Measurements from ENCODE around the gene QDPR.
"Not testable (repeated sequence)": the region's sequence is repeated elsewhere in the genome, so short reads cannot be mapped to it uniquely, and the experiment has no call there.

Gene QDPR

DNA sequence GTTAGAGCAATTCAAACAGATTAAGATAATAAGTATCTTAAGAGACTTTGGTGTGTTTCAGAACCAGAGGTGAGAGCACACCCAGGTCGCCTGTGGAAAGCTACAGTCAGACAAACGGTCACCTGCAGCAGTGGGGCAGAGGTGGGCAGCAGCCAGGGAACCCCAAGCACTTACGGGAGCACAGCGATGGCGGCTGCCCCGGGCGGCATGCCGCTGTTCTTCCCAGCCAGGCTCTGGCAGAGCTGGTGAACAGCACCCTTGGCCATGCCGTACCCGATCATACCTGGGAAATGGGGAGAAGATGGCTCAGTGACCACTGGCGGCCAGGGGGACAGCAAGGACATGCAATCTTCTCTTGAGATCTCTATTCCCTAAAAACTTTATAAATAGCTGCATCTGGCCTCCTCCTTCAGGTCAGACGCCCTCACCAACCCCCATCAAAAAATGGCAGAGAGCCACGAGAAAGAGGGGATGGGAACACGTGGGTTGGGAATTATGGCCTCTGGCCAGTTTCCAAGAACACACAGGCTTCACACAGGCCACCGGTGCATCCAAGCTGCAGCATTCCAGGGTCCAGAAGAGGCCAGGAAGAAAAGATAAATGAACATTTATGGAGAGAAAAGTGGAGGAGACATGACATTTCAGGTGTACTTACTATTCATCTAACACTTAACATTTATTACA is 19.7 kb downstream of the QDPR start:
- no peak for DNase-seq

DNA sequence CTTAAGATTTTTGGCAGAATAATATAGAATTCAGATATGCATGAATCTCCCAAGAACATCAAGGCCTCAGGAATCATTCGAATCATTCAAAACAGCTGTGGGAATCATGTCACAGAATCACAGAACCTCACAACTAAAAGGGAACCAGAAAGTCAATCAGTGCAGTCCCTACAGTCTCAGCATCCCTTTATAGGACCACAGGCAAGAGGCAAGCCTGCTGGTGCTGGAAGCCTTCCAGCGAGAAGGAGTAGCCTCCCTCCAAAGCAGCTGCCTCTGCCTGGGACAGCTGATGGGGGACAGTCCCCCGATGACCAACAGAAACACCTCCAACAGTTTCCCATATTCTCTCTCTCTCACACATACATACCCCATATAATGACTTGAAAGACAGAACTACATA is 20.7 kb downstream of the QDPR start:
- DNase-seq = no peak

DNA sequence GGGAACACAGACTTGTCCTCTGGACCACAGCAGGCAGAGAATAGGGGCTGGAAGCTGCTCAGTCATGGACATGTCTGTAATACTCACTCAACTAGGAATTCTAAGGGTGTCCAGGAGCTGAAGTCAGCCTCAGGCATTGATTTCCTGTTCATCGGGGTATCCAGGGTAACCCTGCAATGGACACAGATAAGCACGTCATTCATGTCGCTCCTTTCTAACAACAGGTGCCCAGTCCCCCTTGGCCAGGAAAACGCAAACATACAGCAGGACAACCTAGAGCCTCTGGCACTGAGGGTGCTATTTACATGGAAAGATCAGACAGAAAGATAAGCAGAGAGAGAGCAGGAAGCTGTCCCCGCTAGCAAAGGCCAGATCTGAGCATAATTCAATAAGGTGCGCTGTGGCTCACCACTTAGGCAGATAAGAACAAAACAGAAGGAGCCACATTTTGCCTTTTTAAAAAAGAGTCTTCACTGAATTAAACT is 21.3 kb downstream of the QDPR start:
- no peak for DNase-seq

DNA sequence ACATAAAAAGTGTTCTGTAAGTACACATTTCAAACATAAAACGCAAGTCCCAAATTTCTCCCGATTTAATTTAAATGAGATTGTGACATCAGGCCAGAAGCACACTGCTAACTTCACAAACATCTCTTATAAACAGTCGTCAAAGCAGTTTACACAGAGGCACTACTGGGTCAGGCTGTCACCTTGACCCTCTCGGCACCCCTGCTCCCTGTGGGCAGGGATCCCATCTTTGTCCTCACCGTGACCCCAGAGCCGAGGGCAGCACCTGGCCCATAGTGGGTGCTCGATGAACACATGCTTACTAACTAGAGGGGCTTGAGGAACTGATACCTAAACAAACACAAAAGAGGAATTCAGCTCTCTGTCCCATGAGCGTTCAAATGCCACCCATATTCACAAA is 22.2 kb downstream of the QDPR start:
- no peak for DNase-seq

DNA sequence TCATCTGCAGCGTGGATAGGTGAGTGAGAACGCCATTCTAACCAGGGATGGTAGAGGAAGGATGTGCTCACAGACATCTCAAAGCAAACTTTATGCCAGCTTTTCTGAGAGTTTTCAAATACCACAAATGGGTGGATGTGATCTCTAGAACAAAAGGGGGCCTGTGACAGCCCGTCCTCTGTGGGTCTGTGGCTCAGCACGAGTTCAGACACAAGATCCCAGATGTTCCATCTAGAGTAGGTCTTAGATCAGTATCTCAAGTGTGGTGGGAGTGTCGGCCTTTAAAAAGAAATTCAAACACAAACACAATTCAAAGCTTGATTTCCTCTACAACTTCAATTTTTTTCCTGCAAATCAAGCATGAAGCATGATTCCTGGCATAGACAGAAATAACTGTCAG is 22.8 kb downstream of the QDPR start:
- no peak for DNase-seq

DNA sequence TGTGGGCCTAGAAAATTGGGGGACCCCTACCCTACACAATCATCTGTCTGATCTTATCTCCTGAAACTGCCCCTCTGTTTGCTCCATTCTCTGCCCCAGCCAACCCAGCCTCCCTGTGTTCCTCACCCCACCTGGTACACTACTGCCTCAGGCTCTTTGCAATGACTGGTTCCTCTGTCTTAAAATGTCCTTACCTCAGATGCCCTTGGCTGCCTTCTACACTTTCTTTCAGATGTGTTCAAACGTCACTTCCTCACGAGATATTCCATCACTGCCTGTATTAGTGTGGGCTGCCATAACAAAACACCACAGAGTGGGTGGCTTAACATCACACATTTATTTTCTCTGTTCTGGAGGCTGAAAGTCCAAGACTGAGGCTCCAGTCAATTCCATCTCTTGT is 29.2 kb downstream of the QDPR start:
- no peak for DNase-seq

DNA sequence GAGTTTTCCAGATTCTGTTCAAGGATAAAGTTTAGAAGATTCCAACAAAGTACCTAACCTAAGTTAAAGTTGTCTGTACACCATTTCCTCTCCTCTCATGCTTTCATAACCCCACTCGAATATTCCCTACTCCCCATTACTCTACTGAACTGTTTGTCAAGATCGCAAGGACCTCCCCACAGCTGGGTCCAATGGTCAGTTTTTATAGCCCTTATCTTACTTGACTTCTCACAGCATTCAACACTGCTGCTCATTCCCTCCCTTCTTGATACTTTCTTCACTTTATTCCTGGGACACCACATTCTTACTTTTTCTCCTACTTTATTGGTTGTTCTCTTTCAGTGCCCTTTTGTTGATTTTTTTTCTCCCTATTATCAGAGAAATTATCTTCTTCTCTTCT is 30.9 kb downstream of the QDPR start:
- no peak for DNase-seq

DNA sequence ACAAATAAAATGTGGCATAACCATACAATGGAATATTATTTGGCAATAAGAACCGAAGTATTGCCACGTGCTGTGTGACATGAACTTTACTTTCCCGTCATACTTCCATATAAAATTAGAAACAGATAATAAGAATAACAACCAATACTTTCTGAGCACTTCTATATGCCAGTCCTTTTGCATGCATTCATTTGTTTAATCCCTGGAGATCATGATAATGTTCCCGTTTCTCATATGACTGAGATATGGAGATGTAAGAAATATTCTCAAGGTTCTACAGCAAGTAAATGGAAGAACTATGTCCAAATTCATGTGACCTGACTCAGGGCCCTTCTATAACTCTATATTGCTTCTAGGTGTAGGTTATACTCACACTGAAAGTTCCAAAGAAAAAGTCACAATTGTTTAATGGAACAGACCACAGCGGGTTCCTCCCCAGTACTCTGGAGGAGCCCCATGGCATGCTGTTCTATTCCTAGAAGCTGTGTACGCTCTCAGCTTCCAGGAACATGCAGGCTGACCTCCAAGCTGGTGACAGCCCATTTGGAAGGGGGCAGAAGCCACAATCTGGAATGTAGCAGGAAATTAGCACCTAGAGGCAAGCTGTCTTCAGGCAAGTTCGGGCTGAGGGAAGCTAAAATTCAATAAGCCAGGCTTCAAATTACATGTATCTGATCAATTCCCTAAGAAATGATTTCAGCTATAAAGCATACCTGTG is 31.5 kb downstream of the QDPR start:
- no peak for DNase-seq

DNA sequence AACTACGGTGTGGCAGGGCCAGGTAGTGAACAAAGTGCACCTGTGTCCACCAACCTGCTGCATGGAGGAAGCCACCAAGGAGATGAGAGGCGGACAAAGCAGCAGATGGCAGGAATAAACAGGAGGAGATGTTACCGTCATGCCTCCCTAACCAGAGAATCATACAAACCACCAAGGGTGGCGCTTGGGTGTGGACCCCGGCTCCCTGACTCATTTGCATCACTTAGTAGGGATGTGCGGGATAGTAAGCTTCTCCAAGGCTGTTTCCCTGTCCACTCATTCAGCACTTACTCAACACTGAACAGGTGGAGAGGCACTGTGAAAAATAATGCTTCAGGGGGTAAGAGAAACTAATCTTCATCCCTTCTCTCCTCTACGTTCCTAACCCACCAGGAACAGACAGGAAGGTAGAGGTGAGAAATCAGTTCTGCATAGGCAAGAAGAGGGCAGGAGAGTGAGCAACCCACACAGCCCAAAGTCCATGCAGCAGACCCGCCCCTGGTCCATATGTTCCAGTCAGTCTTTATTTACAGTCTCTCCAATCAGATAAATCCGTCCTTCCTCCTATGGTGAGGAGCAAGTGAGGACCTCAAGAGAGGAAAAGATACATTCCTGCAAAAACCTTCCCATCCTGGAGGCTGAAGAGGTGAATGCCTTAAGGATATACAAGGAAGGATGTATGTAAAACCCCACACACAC is 34.0 kb downstream of the QDPR start:
- no peak for DNase-seq

DNA sequence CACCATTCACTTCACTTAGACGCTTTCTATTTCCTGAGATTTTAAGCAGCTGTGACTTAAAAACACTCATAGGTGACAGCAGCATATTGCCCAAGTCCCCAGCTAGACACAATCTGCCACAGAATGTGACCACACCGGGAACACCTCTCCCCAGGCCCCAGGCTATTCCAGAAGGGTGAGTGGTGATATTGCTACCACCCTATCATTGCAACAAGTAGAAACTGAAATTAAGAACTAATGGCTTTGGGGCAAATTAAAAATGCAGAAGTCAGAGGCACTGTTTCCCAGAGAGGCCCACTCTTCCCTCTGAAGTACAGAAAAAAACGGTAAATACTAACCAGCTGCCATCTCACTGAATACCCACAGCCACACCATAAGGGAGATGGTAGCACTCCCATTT is 35.0 kb downstream of the QDPR start:
- no peak for DNase-seq

DNA sequence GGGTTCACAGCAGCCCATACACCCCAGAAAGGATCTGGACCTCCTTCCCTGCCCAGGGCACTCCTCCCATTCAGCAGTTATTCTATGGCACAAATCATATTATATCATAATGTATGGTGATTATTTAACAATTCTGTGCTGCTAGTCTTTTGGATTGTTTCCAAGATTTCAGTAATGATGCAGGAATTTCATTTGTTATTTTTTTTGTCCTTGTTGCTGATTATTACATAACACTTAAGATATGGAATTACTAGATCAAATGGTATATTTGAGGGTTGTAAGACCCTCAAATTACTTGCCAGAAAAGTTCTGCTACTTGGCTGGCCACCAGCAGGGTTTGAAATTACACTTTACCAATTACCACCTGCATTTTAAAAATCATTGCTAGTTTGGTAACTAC is 36.4 kb downstream of the QDPR start:
- DNase-seq = no peak

DNA sequence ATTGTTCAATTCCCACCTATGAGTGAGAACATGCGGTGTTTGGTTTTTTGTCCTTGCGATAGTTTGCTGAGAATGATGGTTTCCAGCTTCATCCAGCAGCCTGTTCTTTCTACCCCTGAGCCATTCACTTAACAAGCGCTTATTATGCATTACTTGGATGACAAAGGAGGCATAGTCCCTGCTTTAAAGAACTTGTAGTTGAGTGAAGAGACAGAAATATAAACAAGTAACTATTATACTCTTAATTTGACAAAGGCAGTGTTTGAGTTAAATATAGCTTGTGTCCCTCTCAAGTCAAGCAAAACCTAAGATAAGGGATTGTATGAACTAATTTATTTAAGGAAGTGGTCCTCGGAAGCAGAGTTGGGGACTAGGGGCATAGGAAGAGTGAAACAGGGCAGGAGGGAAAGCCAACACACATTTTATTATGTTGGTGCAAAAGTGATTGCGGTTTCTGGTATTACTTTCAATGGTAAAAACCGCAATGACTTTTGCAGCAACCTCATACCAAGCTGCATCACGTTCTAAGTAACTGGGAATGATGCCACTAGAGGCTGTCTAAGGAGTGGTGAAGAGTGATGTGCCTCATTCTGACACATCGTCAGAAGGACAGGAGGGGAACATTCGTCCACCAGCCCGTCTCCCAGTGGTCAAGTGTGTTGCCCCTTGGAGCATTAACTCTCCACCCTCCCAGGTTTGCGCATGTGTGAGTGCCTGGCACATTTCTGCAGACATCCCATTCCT is 41.8 kb downstream of the QDPR start:
- no peak for DNase-seq

DNA sequence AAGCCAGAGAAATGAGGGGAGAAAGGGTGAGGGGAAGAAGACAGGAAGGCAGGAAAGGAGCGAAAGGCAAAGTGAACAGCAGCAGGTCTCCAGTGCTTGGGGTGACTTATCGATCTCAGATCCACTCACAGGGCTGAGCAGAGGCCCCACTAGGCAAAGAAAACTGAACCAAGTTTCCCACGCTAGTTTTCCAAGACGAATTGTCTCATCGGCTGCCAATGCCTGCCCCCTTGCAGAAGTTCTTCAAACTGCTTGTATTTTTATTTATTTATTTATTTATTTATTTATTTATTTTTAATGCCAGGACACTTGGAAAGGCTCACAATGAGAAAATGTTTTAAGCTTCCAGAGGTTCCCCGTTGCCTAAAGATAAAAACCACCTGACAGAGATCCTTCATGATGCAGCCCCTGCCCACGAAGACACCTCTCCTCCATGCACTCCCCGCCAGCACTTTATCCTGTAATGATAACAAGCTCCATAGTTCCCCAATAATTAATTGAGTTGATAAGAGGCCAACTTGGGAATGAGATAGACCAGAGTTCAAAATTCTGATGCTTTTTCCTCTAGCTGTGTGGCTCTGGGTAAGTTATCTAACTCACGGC is 43.2 kb downstream of the QDPR start:
- DNase-seq = peak; percentile 56

DNA sequence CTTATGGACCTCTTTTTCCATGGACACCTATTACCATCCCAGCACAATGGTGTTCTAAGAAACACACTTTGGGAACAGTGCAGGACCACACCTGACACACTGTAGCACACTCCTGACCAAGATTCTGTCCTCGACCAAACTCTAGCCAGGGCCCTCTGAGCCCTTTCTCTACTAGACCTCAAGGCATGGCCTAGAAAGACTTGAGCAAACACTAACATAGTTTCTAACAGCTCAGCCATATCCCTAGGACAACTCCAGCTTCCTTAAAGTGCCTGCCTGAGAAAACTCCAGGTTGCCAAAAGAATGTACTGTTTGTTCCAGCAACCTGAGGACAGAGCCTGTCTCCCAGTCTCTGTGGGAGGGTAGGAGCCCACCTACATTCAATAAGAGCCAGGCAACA is 48.3 kb downstream of the QDPR start:
- DNase-seq = no peak

DNA sequence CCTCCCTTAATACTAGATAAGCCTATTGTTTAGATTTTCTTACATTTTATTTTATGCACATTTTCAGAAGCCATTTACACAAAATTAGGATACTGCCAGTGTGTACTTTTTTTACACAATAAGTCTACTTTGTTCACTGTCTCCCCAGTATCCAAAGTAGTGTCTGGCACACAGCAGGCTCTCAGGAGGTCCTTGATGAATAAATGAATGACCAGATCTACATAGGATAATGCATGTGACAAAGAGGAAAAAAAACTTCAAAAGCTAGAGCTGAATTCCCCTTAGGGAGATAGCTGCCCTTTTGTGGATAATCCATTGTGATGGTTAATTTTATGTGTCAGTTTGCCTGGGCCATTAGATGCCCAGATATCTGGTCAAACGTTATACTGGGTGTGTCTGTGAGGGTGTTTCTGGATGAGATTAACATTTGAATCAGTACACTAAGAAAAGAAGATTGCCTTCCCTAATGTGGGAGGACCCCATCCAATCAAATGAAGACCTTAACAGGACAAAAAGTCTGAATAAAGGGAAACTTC is 61.6 kb downstream of the QDPR start:
- DNase-seq = no peak

DNA sequence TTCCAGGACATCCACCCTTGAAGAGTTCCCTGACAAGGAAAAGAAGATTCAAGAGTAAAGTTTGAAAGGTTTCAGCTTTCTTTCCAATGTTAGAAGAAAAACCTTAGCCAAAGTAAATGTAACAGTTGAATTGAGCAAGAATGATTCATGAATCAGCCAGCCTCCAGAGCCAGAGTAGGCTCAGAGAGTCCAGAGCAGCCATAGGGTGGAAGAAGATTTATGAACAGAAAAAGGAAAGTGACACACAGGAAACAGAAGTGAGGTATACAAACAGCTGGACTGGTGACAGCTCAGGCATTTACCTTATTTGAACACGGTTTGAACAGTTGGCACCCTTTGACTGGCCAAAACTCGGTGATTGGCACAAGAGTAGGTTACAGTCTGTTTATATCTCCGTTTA is 63.2 kb downstream of the QDPR start:
- DNase-seq = no peak

DNA sequence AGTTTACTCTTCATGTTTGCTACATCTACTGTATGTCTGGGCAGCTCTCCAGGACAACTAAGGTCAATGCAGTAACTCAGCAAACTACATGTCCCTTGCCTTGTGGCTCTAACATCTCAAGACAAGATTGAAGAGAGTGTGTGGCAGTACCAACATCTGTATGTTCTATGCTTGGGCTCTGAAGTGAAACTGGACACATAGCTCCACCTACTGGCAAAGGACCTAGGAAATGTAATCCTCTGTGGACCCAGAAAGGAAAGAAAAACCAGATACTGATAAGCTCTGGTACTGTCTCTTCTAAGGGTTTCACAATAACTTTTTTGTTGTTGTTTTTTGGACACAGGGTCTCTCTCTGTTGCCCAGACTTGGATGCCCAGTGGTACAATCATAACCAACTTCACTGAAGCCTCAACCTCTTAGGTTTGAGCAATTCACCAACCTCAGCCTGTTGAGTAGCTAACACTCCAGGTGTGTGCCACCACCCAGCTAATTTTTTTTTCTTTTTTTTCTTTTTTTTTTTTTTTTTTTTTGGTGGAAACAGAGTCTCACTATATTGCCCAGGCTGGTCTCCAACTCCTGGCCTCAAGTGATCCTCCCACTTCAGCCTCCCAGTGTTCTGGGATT is 64.1 kb downstream of the QDPR start:
- DNase-seq = peak; percentile 32

DNA sequence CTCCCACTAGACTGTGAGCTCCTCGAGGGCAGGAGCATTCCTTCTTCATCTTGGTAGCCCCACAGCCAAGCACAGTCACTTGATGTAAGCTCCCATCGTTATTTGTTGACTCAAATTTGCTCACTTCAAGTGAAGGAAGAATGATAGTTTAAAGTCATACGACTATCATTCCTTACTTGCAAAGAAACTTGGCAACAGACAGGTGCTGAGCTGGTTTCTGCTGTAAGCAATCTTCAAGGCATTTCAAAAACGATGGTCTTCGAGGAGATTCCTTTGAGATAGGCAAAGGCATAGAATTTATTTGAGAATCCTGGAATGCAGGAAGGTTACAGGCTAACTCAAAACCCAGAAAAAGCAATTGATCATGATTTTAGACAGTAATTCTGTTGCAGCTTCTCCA is 64.8 kb downstream of the QDPR start:
- no peak for DNase-seq

DNA sequence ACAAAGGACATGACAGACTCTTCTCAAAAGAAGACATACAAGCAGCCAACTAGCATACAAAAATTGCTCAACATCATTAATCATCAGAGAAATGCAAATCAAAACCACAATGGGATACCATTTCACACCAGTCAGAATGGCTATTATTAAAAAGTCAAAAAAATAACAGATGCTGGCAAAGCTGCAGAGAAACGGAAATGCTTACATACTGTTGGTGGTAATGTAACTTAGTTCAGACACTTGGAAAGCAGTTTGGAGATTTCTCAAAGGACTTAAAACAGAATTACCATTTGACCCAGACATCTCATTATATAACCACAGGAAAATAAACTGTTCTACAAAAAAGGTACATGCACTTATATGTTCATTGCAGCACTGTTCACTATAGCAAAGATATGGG is 69.4 kb downstream of the QDPR start:
- not testable (repeated sequence) for DNase-seq

DNA sequence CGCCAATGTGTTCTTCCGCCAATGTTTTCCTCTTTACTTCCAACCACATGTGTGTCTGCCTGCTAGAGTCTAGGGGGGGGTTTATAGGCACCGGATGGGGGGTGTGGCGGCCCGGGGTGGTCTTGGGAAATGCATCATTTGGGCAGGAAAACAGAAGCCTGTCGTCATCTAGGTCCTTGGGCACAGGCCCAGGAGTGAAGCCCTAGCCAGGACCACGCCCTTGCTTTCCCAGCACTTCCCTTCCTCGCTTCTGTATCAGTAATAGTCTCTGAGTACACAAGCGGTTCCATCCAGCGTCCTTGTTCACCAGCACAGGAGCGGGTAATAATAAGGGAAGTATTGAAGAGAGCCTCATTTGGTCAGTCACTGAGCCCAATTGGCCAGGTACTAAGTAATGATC is 74.5 kb downstream of the QDPR start:
- DNase-seq = no peak

DNA sequence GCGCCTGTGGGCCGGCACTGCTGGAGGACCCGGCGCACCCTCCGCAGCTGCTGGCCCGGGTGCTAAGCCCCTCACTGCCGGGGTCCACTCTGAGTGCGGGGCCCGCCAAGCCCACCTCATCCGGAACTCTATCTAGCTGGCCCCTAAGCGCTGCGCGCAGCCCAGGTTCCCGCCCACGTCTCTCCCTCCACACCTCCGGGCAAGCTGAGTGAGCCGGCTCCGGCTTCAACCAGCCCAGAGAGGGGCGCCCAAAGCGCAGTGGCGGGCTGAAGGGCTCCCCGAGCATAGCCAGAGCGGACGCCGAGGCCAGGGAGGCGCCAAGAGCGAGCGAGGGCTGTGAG is 75.2 kb downstream of the QDPR start:
- no peak for DNase-seq
